Superior temporal gyrus (tissue), 1 donor: ENCODE results near the gene DLG2.
A peak's percentile ranks its signal among the peaks of the same experiment; 100 is the strongest.

Source experiments
- DNase-seq: peaks from one replicate; pipeline ENCODE4 v3.0.0-alpha.2; 2016; ENCODE audit errors: extremely low spot score

The DLG2 gene

DNA sequence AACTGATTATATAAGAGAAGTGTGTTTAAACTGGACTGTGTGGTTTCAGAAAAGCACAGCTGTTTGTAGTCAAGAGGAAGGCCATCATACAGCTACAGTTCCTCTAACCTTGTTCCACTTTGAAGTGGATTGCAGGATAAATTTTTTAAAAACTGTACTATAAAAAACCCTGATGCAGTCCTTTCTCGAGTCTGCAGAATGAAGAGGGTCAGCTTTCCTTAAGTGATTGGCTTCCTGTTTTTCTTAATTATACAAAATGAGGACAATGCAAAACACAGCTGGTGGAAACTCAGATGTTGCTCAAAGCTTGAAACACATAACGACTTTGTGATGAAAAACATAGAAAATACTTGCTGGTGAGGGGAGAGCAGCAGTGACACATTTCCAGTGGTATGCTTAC, 1060.5 kb downstream of the DLG2 start:
- DNase-seq: no peak

DNA sequence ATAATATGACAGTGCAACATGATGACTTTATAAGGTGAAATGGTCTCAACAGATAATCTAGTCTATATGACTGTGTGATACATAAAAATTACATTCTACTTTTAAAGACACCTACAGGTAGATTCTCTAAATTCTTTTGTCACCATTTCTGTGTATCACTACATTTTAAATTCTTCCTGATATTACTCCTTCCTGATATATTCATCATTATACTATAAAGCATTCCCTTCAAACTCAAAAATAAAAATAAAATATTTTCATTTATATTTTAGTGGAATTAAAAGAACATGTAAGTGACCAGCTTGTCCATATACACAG, 1062.3 kb downstream of the DLG2 start:
- no peak for DNase-seq

DNA sequence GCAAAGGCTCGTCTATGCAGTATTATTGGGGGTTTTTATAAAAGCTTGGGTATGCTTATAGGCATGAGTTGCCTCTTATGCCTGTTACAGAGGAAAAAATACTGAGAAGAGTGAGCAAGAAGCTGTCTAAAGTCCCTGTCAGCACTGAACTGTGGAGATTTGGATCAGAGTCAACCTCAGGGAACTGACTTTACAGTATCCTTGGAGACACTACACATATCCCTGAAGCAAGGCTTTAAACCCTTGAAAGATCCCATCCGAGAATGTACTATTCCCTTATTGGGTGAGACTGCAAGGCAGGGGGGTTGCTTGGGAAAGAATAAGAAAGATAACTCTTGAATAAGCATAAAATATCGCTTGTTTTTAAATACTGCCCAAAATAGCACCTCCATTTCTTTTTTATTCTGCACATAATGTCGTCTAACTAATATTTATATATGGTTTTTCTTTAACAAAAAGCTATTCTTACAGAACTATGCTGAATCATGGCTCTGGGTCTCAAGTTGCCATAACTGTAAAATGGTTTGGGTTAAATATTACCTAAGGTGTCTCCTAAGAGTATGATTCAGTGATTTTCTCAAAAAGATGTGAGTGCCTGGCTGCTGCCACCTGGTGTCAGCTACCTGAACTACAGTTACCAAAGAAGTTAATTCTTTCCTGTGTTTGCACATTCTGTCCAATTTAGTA, 1062.8 kb downstream of the DLG2 start:
- DNase-seq: peak; percentile 60

DNA sequence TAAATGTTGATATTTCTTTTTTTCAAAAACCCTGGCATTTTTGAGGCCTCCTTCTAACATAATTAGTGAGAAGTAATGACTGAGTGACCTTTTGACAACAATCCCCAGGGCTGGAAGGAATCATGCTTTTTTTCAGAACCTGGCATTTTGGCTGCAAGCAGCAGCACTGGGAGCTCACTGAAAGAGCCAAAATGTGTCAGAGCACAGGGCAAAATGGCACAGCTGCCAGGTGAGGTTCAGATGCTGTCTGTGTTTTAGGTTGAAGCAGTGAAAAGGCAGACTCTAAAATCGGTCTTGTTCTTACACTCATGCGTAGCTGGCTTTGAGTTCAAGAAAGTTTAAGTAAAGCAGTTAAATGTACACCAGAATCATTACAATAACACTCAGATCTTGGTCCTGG, 1063.8 kb downstream of the DLG2 start:
- no peak for DNase-seq

DNA sequence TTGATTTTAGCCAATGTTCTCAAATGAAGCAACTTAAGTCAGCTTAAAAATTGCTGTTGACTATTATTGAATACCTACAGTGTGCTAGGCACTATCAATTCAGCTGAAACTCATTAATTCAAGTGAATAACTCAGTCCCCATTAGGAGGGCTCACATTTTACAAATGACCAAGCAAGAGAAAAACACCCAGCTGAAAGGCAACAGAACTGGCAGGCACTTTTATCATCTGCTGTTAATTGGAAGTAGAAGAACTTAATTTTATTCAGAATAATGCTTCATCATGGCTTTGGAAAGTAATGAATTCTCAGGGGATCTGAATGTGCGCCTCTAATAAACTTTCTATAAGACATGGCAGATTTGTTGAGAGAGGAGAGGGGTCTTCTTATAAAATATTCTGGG, 1066.9 kb downstream of the DLG2 start:
- DNase-seq: no peak

DNA sequence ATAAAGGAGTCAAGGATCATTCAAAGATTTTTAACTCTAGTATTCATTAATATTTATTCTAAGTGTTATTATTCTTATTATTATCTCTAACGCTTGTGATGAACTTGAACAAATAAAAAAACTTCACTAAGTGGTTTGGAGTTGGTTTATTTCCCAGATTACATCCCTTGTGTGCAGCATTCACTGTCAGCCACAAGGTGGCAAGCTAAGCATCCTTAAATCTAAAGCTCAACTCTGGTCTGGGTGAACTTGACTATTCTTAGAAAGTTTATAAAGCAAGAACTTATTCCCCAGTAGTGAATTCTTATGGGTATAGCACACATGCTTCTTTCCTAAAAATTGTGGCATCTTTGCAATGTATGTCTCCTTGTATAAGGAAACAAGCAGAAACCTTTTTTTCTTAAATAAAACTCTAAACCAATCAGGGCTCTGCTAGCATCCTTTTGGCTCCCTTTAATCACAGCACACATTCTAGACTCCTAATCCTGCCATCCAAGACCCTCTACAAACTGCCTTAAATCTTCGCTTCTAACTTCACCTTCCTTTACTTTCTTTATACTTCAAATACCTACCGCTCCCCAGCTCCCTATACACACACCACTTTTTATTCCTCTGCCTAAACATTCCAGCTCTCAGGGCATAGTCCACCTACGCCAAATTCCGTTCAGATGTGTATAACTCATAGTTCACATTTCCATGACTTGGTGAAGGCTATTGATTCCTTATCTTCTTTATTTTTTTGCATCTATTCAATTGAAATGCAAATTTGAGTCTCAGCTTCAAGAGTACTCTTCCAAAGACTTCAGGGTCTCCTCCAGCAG, 1068.8 kb downstream of the DLG2 start:
- DNase-seq: peak; percentile 84

DNA sequence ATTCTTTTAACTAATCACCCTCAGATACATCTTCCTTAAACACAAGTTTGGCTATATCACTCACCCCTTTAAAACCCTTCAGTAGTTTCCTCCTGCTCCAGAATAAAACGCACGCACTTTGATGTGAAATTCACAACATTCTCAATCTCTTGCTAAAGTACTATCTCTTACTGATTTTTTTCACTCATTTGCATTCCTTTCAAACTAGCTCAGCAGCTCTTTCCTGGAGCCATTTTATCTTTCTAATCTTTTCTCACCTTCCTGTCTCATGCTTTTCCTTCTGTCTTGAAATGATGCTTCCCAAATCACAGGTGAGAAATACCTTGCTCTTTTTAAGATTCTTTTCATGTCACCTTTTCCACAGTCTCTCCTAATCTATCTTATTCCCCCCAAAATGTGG, 1074.4 kb downstream of the DLG2 start:
- DNase-seq: no peak

DNA sequence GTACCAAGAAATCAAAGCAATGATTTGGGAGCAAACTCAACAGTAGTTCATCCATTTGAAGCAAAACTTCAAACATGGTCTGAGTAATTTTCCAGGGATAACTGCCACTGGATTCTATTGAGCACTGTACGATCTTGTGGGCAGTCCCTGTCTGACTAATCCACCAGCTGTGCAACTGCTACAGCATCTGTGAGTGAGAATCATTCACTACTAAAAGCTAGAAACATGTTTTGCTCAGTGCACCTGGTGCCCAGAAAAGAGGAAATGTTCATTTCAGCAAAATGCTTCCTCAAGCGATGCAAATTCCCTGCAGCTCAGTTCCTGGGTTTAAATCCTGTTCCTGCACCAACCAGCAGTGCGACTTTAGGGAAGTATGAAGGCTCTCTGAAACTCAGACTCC, 1077.9 kb downstream of the DLG2 start:
- DNase-seq: peak; percentile 67

DNA sequence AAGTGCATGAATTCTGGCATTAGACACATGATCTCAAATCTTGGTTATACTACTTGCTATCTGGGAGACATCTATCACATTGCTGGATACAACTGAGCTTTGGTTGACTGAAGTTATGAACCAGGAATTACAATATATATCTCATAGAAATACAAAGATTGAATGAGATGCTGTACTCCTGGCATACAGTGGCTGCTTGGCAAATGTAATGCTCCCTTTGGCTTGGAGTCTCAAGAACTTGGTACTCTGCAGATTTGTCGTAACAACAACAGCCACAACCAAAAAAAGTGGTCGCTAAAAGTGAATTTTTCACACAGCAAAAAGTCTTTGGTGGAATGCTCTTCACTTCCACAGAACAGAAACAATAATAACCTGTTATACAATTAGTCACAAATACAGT, 1082.6 kb downstream of the DLG2 start:
- DNase-seq: no peak

DNA sequence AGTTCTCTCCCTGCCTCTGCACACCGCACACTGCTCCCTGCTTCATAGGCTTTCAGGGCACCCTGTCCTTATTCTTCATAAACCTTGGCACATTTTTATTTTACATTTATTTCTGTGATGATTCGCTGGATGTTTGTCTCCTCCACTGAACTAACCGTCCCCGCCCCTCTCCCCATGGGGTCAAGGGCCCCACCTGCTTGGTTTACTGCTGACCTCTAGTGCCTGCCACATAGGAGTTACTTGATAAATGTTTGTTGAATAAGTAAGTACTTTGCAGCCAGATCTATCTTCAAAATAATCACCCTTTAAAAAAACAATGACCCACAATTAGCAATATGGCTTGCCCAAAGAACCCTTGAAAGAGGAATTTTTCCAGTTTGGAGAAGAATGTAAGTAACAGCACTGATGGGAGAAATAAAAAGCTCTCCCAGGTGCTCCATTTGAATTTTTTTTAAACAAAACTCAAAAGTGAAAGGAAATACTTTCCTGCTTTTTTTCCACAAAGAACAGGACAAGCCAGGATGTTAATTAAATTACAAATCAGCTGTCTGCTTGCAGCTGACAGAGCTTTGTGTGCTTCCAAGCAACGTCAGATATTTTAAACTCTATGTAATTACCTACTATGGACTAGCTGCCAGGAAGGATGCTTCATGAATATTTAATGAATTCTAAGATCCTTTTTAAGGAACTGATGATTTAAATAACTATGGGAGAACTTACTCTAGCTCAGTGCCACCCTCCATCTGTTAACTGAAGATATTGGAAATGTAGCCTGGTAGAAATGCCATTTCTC, 1083.6 kb downstream of the DLG2 start:
- peak; percentile 61 for DNase-seq

DNA sequence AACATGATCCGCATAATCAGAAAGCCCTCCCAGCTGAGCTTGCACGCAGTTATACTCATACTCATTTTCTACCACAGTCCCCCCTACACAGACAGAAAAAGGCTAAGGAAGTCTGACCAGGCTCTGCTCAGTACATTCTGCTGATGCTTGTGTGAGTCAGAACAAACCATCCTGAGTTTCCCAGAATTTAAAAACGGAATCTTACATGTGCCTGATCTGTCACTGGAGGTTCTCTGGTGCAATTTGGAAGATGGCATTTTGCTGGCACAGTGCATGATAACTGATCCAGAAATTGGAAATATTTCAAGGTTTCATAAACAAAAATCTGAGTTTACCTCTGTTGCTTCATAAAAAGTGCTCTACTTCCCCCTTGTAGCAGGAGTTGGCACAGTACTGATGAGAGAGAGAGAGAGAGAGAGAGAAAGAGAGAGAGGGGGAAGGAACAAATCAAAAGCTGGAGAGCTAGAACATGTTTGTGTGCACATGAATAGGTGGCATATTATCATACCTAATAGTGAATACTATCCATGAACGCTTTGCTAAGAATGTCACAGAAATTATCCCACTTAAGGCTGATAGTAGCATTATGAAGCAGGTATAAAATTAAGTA, 1085.3 kb downstream of the DLG2 start:
- DNase-seq: peak; percentile 56

DNA sequence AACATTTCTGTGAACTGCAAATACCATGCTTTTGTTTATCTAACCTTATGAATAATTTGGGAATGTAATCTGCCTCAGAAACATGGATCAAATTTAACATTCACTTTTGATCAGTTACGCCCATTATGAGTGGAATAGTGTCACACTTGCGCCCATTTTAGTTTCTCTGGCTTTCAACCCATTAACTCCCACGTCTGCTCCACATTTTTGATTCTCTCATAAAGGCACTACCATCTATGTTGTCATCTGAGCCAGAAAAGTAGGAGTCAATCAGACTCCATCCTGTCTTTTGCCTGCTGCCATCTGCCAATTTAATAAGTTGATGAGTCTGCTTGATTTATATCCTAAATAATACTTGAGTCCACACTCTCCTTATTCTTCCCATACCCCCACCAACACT, 1090.7 kb downstream of the DLG2 start:
- DNase-seq: no peak

DNA sequence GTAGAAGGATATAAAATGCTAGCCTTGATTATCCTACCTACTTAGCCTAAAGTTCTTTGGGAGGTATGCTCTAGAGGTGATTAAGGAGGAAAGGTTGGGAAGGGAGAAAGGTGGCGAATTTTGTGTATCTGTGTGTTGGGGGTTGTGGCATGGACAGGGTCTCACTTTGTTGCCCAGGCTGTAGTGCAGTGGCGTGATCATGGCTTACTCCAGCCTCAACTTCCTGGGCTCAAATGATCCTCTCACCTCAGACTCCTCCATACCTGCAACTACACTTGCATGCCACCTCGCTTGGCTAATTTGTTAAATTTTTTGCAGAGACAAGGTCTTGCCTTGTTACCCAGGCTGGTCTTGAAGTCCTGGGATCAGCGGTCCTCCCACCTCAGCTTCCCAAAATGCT, 1094.8 kb downstream of the DLG2 start:
- DNase-seq: no peak

DNA sequence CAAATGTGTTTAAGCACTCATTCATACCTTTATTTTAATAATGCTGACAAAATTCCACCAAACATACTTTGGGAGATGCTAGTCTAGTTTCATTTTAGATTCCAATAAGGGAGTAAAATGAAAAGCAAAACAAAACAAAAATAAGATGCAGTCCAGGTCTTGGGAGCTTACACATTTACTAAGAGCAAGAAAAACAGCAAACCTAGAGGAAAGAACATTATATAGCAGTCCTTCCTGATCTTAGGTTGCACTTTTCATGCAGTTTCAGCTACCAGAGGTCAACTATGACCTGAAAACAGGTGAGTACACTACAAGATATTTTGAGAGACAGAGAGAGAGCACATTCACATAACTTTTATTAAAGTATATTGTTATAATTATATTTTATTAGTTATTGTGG, 1100.9 kb downstream of the DLG2 start:
- DNase-seq: no peak

DNA sequence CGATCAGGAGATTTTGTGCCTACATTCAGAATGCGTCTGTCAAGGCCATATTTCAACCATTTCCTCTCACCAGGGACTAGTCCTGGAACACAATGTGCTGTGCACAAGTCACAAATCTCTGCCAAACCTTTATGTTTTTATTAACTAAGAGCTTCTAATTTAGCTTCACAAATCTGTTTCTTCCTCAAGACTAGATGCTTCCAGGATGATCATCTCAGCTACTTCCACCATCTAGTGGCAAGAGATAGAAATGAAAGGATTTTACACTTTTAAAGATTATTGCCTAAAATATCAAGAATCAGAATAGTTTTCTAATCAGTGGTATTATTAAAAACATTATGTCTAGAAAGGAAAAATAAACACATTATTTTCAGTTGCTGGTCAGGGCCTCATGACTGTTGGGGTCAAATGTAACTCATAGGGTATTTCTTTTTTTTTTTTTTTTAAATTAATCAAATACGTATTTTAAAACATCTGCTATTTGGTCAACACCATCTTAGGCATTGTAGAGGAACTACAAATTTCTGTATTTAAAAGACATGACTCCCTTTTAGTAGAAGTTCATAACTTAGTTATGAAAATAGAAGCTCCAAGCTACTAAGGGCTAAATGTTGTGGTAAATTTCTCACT, 1102.6 kb downstream of the DLG2 start:
- peak; percentile 81 for DNase-seq

DNA sequence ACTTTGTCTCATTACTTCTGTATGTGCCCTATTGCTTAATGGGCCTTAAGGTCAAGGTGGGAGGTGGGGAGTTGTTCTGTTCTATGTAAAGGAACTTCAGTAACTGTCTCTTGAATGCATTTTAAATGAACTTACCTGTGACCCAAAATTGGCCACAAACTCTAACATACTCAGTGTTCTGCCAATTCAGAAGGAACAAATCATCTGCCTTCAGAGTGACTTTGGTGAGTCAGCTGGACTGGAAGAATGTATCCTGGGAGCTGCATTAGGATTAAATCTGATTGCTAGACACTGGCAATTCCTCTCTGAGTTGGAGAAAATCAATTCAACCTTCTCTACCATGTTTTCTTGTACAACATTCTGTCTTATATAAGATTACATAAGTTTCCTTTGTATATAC, 1104.8 kb downstream of the DLG2 start:
- no peak for DNase-seq

DNA sequence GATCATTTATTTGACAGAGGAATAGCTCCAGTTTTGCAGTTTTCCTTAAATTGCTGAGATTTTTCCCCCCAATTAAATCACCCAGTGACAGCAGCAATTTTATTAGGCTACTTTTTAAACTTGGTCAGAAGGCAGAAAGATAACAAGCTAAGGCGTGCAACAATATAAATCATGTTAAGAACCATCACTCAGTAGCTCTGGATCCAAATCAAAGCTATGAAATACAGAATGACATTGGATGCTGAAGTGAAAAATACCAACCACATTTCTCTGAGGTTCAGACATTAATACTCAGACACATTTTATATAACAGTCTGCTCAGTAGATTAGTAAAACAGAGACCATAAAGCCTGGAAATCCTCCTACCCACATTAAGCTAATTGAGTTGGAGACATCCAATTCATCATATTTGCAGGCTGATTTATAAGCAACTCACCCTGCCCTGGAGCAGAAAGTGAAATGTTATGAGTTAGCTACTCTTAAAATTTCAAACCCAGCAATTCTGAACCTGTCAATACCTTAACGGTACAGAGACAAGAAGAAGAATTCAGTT, 1108.4 kb downstream of the DLG2 start:
- DNase-seq: no peak

DNA sequence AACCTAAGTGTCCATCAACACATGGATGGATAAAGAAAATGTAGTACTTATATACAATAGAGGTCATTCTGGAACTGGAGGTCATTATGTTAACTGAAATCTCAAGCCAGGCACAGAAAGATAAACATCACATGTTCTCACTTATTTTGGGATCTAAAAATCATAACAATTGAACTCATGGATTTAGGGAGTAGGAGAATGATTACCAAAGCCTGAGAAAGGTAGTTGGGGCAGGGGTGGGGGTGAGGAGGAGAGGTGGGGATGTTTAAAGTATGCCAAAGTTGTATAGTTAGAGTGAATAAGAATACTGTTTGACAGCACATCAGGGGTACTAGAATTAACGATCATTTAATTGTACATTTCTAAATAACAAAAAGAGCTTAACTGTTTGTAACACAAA, 1112.7 kb downstream of the DLG2 start:
- DNase-seq: no peak

DNA sequence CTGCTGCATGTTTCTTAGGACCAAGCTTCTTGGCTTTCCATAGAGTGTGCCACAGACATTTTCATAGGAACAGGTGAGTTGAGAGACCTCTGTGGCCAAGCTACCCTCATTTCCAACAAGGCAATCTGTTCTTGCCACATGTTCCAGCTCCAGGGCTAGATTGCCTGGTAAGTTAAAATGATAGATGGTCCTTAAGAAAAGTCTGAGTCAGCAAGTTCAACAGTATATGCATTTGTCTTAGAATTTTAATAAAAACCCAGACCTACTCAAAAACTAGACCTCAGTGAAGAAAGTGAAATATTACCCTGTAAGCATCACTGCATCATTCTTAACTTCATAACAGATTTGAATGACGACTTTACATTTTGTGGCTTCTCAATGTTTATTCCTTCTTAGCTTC, 1123.6 kb downstream of the DLG2 start:
- no peak for DNase-seq

DNA sequence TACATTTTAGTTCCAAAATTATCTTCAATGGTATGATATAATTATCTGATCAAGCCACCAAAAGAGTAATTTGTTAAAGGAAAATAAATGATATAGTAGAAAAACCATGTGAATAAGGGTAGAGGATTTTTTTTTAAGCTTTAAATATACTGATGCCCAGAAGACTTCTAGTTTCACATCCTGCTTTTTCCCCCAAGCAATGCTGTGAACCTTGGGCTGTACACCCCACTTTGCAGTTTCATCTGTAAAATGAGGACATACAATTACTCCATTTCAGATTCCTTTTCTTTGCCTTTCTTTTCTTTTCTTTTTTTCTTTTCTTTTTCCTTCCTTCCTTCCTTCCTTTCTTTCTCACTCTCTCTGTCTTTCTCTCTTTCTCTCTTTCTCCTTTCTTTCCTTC, 1125.4 kb downstream of the DLG2 start:
- DNase-seq: no peak

DNA sequence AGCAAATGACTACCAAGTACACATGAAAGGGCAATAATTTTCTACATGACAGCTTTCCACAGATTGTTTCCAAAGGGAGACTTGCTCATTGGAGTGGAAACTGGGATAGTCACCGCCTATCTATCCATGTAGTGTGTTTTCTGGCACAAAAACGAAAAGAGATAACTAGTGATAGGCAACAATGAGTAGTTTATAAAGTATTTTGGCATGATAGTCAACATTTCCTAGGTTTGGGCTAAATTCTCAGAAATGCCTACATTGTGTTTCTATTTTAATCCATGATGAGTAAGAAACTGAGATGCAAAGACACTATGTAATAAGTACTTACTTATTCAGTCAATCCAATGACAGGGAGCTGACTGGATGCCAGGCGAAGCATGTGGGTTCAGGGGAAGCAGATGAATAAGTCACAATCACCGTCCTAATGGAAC, 1129.1 kb downstream of the DLG2 start:
- no peak for DNase-seq

DNA sequence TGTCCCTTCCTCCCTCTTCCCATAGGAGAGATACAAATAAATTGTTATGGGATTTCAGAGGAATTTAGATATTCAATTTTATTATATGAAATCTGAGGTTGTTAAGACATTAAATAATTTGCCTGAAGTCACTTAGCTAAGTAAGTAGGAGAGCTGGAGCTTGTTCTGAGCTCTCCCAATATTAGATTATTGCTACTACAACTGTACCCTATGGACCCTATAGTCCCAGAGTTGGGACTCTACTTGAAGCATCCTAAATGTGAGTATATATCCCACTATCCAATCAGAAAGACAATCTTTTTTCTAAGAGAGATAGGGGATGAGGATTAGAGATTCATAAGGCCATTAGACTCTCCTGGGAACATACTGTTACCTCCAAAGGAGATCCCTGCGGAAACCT, 1130.0 kb downstream of the DLG2 start:
- no peak for DNase-seq
